OCI-LY7 (cell line): Measurements from ENCODE around the gene PRDM12.

ENCODE experiments used
- CTCF ChIP-seq: fragments of 200-600 bp; sonication (generic); conservative IDR thresholded peaks from 2 replicates; pipeline ENCODE4 v1.5.1; 2014; ENCODE audit warnings: mild to moderate bottlenecking, antibody characterized with exemption, low read length, moderate library complexity, mixed read lengths
- EZH2phosphoT487 ChIP-seq: fragments of 200-600 bp; sonication (generic); IDR thresholded peaks from 2 replicates; pipeline ENCODE4 v1.6.1; 2018; ENCODE audit warnings: low read depth, borderline replicate concordance, mild to moderate bottlenecking, mixed run types, antibody characterized with exemption, low read length, moderate library complexity, mixed read lengths

GRCh38 chr9:130626249-130626996, 38.0 kb upstream of the PRDM12 start:
- TF ChIP-seq CTCF, result no peak
- TF ChIP-seq EZH2phosphoT487, result no peak
